SK-N-SH (cell line): ENCODE results near the gene XG.

Experiments used
- EP300 ChIP-seq, 2 experiments: IDR thresholded peaks; 2 replicates each; pipeline versions ENCODE4 v1.4.0 to v1.6.1; 2012; ENCODE audit warnings: borderline replicate concordance in 1 of 2, low read depth in 1 of 2, low read length in 1 of 2
- EZH2phosphoT487 ChIP-seq: fragments of 200-600 bp; sonication (generic); IDR thresholded peaks from 2 replicates; pipeline ENCODE4 v1.6.1; 2017; ENCODE audit warnings: low read depth, mixed run types, mild to moderate bottlenecking, antibody characterized with exemption, moderate library complexity, borderline replicate concordance
- FOXJ3 ChIP-seq: sonication (generic); formaldehyde crosslinking; IDR thresholded peaks from 2 replicates; pipeline ENCODE4 v1.5.1; 2020; ENCODE audit warnings: mild to moderate bottlenecking, missing genetic modification reagents
- MXI1 ChIP-seq: IDR thresholded peaks from 2 replicates; pipeline ENCODE4 v1.6.1; 2012; ENCODE audit warnings: mild to moderate bottlenecking, low read depth, low read length, improper control_type of control experiment
- NRF1 ChIP-seq: IDR thresholded peaks from 2 replicates; pipeline ENCODE4 v1.6.1; 2012; ENCODE audit warnings: low read depth, mild to moderate bottlenecking, low read length
- POLR2AphosphoS5 ChIP-seq: IDR thresholded peaks from 2 replicates; pipeline ENCODE4 v1.6.1; 2012; ENCODE audit warnings: low read depth, low read length
- RAD21 ChIP-seq: IDR thresholded peaks from 2 replicates; pipeline ENCODE4 v1.6.1; 2012; ENCODE audit warnings: mild to moderate bottlenecking, low read length
- TCF12 ChIP-seq: IDR thresholded peaks from 2 replicates; pipeline ENCODE4 v1.4.0; 2012
- YY1 ChIP-seq: IDR thresholded peaks from 2 replicates; pipeline ENCODE4 v1.4.0; 2012; ENCODE audit warnings: low read depth, mild to moderate bottlenecking
- TF ChIP-seq, protein P1 (sequence below): fragments of 200-600 bp; sonication (generic); IDR thresholded peaks from 2 replicates; pipeline ENCODE4 v1.6.1; 2017; ENCODE audit warnings: antibody characterized with exemption, mild to moderate bottlenecking, moderate library complexity
- TF ChIP-seq, protein P2 (sequence below): IDR thresholded peaks from 2 replicates; pipeline ENCODE4 v1.4.0; 2012; ENCODE audit warnings: low read depth, borderline replicate concordance
- TF ChIP-seq, protein P3 (sequence below): IDR thresholded peaks from 2 replicates; pipeline ENCODE4 v1.4.0; 2012; ENCODE audit warnings: low read depth
- TF ChIP-seq, protein P4 (sequence below): IDR thresholded peaks from 2 replicates; pipeline ENCODE4 v1.4.0; 2012; ENCODE audit warnings: low read depth, borderline replicate concordance
- TF ChIP-seq, protein P5 (sequence below): fragments of 150-350 bp; IDR thresholded peaks from 2 replicates; pipeline ENCODE4 v1.6.1; 2017; ENCODE audit warnings: antibody characterized with exemption, low read length, low read depth, borderline replicate concordance

DNA sequence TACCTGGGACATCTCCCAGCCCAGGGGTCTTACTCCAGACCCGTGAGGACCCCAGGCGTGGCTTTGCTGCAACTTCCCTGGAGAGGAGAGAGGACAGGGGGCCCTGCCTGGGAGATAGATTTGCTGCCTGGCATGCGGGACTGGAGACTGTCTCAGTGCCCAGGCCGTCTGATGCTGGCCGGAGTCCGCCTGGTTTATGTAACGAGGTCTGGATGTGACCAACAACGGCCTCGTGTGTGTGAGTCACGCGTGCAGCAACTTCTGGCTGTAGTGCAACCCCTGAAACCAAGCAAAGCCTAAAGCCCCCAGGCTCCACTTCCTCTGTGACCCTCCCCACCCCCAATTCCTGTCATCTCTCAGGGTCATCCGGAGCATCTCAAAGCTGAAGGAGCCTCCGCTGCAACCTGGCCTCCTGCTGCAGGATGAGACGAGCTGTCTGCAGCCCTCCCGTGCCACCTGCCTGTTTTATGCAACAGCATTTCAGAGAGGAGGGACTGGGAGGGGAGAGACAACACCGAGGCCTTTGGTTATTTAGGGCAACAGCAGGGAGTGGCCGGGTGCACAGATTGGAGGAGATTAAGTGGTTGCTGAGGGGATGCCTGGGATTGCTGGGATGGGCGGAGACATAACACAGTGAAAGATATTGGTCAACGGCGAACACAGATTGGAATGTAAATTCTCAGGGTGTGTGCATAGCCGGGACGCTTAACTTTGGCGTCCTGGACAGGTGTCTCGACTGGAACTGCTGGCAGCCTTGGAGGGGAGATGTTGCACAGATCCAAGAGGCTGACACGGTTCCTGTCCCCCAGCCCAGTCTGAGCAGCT, 16.0 kb downstream of the XG start:
- TF ChIP-seq, protein P1, sequence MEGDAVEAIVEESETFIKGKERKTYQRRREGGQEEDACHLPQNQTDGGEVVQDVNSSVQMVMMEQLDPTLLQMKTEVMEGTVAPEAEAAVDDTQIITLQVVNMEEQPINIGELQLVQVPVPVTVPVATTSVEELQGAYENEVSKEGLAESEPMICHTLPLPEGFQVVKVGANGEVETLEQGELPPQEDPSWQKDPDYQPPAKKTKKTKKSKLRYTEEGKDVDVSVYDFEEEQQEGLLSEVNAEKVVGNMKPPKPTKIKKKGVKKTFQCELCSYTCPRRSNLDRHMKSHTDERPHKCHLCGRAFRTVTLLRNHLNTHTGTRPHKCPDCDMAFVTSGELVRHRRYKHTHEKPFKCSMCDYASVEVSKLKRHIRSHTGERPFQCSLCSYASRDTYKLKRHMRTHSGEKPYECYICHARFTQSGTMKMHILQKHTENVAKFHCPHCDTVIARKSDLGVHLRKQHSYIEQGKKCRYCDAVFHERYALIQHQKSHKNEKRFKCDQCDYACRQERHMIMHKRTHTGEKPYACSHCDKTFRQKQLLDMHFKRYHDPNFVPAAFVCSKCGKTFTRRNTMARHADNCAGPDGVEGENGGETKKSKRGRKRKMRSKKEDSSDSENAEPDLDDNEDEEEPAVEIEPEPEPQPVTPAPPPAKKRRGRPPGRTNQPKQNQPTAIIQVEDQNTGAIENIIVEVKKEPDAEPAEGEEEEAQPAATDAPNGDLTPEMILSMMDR, result no peak
- no peak for TF ChIP-seq POLR2AphosphoS5
- no peak for TF ChIP-seq MXI1
- TF ChIP-seq, protein P2, sequence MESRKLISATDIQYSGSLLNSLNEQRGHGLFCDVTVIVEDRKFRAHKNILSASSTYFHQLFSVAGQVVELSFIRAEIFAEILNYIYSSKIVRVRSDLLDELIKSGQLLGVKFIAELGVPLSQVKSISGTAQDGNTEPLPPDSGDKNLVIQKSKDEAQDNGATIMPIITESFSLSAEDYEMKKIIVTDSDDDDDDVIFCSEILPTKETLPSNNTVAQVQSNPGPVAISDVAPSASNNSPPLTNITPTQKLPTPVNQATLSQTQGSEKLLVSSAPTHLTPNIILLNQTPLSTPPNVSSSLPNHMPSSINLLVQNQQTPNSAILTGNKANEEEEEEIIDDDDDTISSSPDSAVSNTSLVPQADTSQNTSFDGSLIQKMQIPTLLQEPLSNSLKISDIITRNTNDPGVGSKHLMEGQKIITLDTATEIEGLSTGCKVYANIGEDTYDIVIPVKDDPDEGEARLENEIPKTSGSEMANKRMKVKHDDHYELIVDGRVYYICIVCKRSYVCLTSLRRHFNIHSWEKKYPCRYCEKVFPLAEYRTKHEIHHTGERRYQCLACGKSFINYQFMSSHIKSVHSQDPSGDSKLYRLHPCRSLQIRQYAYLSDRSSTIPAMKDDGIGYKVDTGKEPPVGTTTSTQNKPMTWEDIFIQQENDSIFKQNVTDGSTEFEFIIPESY, result no peak
- no peak for TF ChIP-seq RAD21
- no peak for TF ChIP-seq EZH2phosphoT487
- TF ChIP-seq YY1, result no peak
- peak; percentile 22; the same call in 1 of the 2 replicates for TF ChIP-seq TCF12
- TF ChIP-seq EP300 (IDR thresholded peaks at IDR 0.05; ENCODE audit: borderline replicate concordance in 1 of 2, low read depth in 1 of 2, low read length in 1 of 2), result no peak
- TF ChIP-seq FOXJ3 (CRISPR knock-in tag), result no peak
- TF ChIP-seq, protein P3, sequence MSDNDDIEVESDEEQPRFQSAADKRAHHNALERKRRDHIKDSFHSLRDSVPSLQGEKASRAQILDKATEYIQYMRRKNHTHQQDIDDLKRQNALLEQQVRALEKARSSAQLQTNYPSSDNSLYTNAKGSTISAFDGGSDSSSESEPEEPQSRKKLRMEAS, result 0 out of 2 replicates have a peak, but pooled peaks have one; percentile 25
- TF ChIP-seq NRF1, result no peak
- TF ChIP-seq, protein P4, sequence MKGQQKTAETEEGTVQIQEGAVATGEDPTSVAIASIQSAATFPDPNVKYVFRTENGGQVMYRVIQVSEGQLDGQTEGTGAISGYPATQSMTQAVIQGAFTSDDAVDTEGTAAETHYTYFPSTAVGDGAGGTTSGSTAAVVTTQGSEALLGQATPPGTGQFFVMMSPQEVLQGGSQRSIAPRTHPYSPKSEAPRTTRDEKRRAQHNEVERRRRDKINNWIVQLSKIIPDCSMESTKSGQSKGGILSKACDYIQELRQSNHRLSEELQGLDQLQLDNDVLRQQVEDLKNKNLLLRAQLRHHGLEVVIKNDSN, result no peak
- TF ChIP-seq, protein P5, sequence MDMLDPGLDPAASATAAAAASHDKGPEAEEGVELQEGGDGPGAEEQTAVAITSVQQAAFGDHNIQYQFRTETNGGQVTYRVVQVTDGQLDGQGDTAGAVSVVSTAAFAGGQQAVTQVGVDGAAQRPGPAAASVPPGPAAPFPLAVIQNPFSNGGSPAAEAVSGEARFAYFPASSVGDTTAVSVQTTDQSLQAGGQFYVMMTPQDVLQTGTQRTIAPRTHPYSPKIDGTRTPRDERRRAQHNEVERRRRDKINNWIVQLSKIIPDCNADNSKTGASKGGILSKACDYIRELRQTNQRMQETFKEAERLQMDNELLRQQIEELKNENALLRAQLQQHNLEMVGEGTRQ, result no peak
